Measurements from ENCODE around the gene RBFOX2.

GRCh38 chr22:35864545-35865165 lies 164.0 kb downstream of the RBFOX2 start:
- TF ChIP-seq CTCF (conservative IDR thresholded peaks at IDR 0.05 in 1 of 2, IDR thresholded peaks at IDR 0.05 in 1 of 2; ENCODE audit: low read depth in 1 of 2, low read length in 2 of 2), result no peak
- no peak for TF ChIP-seq EZH2 (IDR thresholded peaks at IDR 0.05; ENCODE audit: low read length, missing control alignments)

Measured in fibroblast of lung (primary cell).